Omental fat pad (tissue), 4 donors: ENCODE measurements around the gene PAX5. TPM values are rescaled to one million over a fixed set of nuclear protein-coding genes. Genes with fewer than 3 reads are reported as not detected.

Source experiments
- ATAC-seq: fragments of 150-250 bp; one replicate; pipeline ENCODE4 v1.9.1; 2016; ENCODE audit warnings: mild to moderate bottlenecking, moderate library complexity; ENCODE audit not compliant: low FRiP score
- DNase-seq: peaks from one replicate; pipeline ENCODE4 v3.0.0-alpha.2; 2019; ENCODE audit warnings: low spot score
- total RNA-seq, 4 donors: library from RNA; depleted of rRNA; stranded (reverse); fragments of >200 nt; gene quantifications; one replicate each; pipeline ENCODE4 v1.1.0, GENCODE V29; 2016
- TF ChIP-seq, protein P1 (sequence below), 3 donors: fragments of 450-650 bp; IDR thresholded peaks; one replicate each; pipeline ENCODE4 v1.5.1; 2016 to 2017; ENCODE audit warnings: antibody characterized with exemption in 3 of 3, mild to moderate bottlenecking in 3 of 3, moderate library complexity in 2 of 3

PAX5 gene
- total RNA-seq, 4 donors from 2014 or later: 0.09 to 1.2 (median 0.24) TPM; not detected in 1

DNA sequence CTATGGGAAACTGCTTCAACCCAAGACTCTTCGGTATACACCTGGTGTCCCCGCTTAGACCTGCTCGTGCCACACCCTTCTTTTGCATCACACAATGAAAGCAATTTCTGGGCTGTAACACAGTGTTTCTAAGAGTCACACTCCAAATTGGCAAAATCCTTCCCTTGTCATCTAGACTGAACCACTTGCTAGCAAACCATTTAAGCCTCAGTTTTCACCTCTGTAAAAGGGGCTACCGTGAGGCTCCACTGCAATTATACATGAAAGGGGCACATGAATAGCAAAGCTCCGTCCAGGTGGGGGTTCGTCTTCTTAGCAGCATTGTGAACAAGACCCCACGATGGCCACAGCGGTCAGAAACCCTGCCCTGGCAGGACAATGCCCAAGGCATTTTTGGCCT lies 166.8 kb downstream of the PAX5 start:
- ATAC-seq (no peak), DNase-seq (no peak)
- TF ChIP-seq, protein P1, sequence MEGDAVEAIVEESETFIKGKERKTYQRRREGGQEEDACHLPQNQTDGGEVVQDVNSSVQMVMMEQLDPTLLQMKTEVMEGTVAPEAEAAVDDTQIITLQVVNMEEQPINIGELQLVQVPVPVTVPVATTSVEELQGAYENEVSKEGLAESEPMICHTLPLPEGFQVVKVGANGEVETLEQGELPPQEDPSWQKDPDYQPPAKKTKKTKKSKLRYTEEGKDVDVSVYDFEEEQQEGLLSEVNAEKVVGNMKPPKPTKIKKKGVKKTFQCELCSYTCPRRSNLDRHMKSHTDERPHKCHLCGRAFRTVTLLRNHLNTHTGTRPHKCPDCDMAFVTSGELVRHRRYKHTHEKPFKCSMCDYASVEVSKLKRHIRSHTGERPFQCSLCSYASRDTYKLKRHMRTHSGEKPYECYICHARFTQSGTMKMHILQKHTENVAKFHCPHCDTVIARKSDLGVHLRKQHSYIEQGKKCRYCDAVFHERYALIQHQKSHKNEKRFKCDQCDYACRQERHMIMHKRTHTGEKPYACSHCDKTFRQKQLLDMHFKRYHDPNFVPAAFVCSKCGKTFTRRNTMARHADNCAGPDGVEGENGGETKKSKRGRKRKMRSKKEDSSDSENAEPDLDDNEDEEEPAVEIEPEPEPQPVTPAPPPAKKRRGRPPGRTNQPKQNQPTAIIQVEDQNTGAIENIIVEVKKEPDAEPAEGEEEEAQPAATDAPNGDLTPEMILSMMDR (IDR thresholded peaks at IDR 0.05): no peak

DNA sequence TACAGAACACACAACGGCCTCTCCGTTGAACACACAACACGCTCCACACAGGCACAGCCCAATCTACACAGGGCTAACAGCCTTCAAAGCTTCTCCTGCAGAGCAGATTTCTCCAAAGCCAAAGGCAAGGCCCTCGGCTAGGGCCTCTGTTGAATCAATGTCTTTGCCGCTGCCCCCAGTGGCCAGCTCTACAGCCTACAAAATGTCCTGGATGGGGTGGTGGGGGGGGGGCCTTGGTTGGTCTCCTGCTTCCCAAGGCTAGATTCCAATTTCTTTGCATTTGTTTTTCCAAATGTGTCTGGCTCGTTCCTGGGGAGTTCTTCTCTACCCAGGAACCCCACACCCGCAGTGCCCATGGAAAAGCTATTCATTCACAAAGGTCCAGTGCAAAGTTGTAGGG lies 167.2 kb downstream of the PAX5 start:
- ATAC-seq (no peak), DNase-seq (no peak)
- TF ChIP-seq, protein P1 (IDR thresholded peaks at IDR 0.05): no peak

DNA sequence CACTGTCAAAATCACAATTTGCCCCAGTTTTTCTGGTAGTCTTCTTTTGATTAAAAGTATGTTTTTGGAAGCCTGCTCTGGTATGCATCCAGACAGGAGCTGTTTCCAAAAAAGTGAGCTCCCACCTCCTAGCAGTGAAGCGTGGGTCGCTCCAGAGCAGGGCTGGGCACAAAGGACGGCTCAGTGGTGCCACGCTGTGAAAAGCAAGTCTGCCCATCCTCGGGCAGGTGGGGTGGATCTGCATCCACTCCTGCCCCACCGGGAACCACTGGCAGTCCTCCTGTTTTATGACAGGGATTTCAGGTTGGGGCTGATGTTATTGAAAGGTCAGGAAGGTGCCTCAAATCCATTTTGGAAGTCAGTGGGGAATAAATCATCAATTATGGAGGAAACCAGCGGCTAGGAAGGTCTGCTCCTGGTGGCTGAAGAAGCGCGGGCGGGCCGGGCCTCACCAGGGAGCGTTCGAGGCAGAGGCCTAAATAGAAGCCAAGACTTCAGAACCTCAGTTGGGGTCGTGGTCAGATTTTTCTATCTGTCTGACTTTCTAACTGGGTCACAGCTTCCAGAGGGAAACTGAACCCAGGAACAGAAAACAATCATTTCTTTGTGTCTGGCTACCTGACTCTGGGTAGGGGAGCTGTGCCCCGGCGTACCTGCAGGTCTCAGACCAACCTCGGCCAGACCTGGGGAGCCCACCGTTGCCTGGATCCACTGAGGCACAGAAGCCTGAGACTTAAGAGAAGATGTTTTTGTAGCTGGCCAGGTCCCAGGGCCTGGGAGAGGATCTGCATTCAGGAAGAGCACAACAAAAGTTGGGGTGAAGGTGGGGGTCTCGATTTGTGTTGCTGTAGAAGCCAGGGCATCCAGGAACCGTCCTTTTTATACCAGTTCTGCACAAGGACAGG lies 168.1 kb downstream of the PAX5 start:
- no peak for DNase-seq
- no peak for ATAC-seq
- TF ChIP-seq, protein P1 (IDR thresholded peaks at IDR 0.05): no peak

DNA sequence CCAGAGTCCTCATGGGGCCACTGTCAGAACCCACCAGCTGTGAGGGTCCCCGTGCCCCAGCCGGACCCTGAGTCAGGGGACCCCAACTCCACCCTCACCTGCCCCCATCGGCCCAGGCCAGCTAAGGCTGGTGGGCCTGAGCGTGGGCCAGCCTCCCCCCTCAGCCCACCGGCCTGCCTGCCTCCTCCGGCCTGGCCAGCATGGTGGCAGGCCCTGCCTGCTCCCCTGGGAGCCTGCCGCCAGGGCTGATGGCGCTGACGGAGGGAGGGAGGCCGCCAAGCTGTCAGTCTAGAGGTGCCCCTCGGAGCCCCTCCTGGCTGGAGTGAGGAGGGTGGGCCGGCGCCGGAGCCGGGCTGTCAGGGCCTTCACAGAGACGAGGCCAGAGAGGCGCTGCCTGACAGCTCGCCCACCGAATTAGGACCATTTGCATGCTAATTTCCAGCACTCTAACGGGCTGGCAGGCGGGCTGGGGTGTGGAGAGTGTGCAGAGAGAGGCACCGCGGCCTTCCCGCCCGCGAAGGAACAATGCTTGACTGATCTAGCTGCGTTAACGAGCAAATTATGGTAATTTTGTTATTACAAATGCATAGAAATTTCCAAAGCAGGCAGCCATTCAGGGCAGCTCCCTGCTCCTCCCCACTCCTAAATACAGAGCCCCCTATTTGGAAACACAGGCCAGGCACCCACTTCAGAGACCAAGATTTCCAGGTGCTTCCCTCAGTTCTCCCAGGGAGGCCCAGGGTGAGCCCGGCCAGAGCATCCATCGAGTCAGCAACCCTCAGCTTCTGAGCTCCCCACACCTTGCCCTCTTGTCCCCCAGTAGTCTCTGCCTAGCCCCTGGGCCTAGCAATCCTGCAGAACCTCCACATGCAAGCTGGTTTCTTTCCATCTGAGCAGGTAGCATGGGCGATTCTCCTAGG lies 169.3 kb downstream of the PAX5 start:
- ATAC-seq (no peak), DNase-seq (no peak)
- TF ChIP-seq, protein P1 (IDR thresholded peaks at IDR 0.05): no peak

DNA sequence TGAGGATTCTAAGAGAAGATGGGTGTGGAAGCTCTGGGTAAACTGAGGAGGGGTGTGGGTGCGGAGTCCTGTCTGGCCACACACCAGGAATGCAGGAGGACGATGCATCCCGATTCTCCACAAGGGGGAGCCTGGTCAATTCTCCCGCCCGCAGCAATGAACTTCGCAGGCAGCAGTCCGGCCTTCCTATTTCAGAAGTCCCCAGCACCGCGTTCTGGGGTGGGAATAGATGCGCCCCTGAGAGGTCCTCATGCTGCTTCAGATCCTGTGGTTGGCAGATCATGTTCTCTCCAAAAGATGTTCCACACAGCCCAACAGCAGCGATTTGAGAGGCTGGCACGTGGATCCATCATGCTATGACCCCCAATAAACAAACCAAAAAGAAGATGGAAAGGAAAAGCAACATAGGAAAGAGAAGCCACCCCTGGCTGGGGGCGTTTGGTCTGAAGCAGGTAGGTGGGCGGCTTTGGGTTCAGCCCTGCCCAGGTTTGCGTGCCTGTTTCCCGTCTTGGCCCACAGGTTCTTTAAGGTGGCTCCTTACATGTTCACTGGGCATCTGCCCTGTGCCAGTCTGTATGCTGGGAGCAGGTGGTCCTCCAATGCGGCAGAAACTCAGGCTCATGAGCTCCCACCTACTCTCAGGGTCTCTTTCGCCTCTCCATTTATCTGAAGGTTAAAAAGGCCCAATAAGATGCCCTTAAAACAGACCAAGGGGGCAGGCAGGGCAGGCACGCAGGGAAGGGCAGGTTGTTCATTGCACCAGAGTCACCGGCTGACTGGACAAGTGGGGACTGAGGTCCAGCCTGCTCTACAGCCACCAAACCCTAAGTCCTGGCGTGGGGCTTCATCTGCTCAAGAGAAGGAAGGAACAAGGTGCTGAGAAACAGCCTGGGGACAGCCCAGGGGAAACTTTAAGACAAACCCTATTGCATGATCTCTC lies 171.6 kb downstream of the PAX5 start:
- TF ChIP-seq, protein P1 (IDR thresholded peaks at IDR 0.05): no peak
- ATAC-seq: no peak
- no peak for DNase-seq

DNA sequence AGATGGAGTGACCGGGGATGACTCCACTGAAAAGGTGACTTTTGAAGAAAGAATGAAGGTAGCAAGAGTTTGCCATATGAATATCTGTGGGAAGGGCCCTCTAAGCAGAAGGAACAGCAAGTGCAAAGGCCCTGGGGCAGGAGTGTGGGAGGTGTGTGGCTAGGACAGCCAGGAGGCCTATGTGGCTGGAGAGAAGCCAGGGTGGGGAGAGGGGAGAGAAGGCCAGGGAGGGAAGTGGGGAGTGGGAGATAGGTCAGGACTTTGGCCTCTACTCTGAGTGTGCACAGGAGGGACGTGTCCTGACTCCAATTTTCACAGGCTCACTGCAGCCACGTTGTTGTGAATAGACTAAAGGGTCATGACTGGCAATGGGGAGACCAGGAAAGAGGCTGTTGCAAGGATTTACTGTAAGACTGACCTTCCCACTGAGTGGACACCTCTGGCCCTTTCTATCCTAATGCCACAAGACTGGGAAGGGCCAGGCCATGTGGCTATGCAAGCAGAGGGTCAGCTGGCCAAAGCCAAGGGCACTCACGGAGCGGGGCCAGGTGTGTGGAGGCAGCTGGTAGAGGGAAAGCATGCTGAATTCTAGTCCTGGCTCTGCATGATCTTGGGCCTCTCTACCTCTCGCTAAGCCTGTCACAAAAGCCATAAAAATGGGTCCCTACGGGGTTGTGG lies 172.4 kb downstream of the PAX5 start:
- no peak for ATAC-seq
- DNase-seq: no peak
- TF ChIP-seq, protein P1 (IDR thresholded peaks at IDR 0.05): no peak
